ENCODE data around the gene B3GNT2. TPM values are rescaled to one million over a fixed set of nuclear protein-coding genes. Genes with fewer than 3 reads are reported as not detected.

The B3GNT2 gene
- total RNA-seq, 1 experiment from 2014 or later: 32.2 TPM

DNA sequence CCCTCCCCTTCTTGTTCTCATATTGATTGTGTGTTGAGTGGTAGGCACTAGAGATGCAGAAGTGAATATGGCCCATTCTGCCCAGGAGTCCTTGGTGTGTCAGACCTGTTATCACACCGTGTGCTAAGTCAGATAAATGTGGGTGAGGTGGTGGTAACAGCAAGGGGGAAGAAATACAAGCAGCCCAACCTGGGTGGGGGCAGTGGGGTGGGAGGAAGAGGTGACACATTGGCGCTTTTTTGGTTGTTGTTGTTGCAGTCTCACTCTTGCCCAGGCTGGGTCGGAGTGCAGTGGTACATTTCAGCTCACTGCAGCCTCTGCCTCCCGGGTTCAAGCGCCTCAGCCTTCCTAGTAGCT is 12.8 kb downstream of the B3GNT2 start:
- POLR2A ChIA-PET: no interaction called here
- Mint-ChIP-seq H3K27ac (no peak overlapping the region; the same call in 1 of the 2 replicates), H3K4me3 (no peak overlapping the region), H3K27me3 (ENCODE audit: low read depth) (no peaks in the 10 kb centered on the region), H3K36me3 (no peaks in the 10 kb centered on the region; the same call in 1 of the 2 replicates), H3K4me1 (peaks cover 71% of the 10 kb centered on the region), H3K9me3 (no peaks in the 10 kb centered on the region)
- TF ChIP-seq, protein P1, sequence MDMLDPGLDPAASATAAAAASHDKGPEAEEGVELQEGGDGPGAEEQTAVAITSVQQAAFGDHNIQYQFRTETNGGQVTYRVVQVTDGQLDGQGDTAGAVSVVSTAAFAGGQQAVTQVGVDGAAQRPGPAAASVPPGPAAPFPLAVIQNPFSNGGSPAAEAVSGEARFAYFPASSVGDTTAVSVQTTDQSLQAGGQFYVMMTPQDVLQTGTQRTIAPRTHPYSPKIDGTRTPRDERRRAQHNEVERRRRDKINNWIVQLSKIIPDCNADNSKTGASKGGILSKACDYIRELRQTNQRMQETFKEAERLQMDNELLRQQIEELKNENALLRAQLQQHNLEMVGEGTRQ (CRISPR knock-in tag; IDR thresholded peaks at IDR 0.05): no peak
- ATAC-seq (no peak), DNase-seq (ENCODE audit: low spot score) (no peak)
- CTCF ChIA-PET: no interaction called here

- 0 out of 2 replicates have a peak overlapping the region, but pooled peaks have one; percentile 6 for H3K27ac Mint-ChIP-seq
- H3K9me3 Mint-ChIP-seq: no peaks in the 10 kb centered on the region
- no peak for DNase-seq (ENCODE audit: low spot score)
- CTCF ChIA-PET: no interaction called here
- POLR2A ChIA-PET: interaction anchor here (0.6 kb wide), 1 partner anchor 77 kb away, joined by 3 read pairs; no protein-coding TSS in a partner anchor
- no peak for TF ChIP-seq TEAD1 (CRISPR knock-in tag; IDR thresholded peaks at IDR 0.05)
- TF ChIP-seq ZNF396 (CRISPR knock-in tag; IDR thresholded peaks at IDR 0.05; ENCODE audit: borderline replicate concordance): no peak
- no peak for TF ChIP-seq ELF4 (CRISPR knock-in tag; IDR thresholded peaks at IDR 0.05; ENCODE audit: low read depth)
- TF ChIP-seq, protein P2, sequence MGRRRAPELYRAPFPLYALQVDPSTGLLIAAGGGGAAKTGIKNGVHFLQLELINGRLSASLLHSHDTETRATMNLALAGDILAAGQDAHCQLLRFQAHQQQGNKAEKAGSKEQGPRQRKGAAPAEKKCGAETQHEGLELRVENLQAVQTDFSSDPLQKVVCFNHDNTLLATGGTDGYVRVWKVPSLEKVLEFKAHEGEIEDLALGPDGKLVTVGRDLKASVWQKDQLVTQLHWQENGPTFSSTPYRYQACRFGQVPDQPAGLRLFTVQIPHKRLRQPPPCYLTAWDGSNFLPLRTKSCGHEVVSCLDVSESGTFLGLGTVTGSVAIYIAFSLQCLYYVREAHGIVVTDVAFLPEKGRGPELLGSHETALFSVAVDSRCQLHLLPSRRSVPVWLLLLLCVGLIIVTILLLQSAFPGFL (CRISPR knock-in tag; IDR thresholded peaks at IDR 0.05; ENCODE audit: borderline replicate concordance): no peak
- no peak for TF ChIP-seq E2F5 (CRISPR knock-in tag; IDR thresholded peaks at IDR 0.05)
- TF ChIP-seq ZNF121 (CRISPR knock-in tag; IDR thresholded peaks at IDR 0.05): no peak
- no peak for TF ChIP-seq SMAD3 (CRISPR knock-in tag; IDR thresholded peaks at IDR 0.05; ENCODE audit: borderline replicate concordance)
- TF ChIP-seq, protein P3, sequence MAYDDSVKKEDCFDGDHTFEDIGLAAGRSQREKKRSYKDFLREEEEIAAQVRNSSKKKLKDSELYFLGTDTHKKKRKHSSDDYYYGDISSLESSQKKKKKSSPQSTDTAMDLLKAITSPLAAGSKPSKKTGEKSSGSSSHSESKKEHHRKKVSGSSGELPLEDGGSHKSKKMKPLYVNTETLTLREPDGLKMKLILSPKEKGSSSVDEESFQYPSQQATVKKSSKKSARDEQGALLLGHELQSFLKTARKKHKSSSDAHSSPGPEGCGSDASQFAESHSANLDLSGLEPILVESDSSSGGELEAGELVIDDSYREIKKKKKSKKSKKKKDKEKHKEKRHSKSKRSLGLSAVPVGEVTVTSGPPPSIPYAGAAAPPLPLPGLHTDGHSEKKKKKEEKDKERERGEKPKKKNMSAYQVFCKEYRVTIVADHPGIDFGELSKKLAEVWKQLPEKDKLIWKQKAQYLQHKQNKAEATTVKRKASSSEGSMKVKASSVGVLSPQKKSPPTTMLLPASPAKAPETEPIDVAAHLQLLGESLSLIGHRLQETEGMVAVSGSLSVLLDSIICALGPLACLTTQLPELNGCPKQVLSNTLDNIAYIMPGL (CRISPR knock-in tag; IDR thresholded peaks at IDR 0.05): no peak
- TF ChIP-seq STAT6 (CRISPR knock-in tag; conservative IDR thresholded peaks at IDR 0.05; ENCODE audit: low read depth): no peak
- no peak for TF ChIP-seq ATF1 (CRISPR knock-in tag; IDR thresholded peaks at IDR 0.05)
- TF ChIP-seq ZNF232 (CRISPR knock-in tag; IDR thresholded peaks at IDR 0.05): no peak
- TF ChIP-seq EMX1 (CRISPR knock-in tag; IDR thresholded peaks at IDR 0.05): no peak
- no peak for TF ChIP-seq CBFB (CRISPR knock-in tag; IDR thresholded peaks at IDR 0.05; ENCODE audit: low read depth)
- no peaks in the 10 kb centered on the region for H3K27me3 Mint-ChIP-seq (ENCODE audit: low read depth)
- ATAC-seq: no peak
- H3K36me3 Mint-ChIP-seq: no peaks in the 10 kb centered on the region; the same call in 1 of the 2 replicates
- H3K4me1 Mint-ChIP-seq: peaks cover 73% of the 10 kb centered on the region
- no peak overlapping the region for H3K4me3 Mint-ChIP-seq
These were observed 13.6 kb downstream of the B3GNT2 start for GRCh38 chr2:62209427-62209991.

All from WTC11 (cell line).